Activated B cell treated with CpG ODN at 0.5 μM for 24 hours (primary cell): Measurements from ENCODE around the gene NSD1. TPM values are rescaled to one million over a fixed set of nuclear protein-coding genes. Genes with fewer than 3 reads are reported as not detected.

ENCODE experiments used
- ATAC-seq: fragments of 200-7000 bp; cut with Tn5 transposase; one replicate; pipeline ENCODE4 v1.10.0; 2021; ENCODE audit warnings: low read depth, mild to moderate bottlenecking, moderate library complexity
- CTCF ChIA-PET: fragments of 350-600 bp; sonication (Branson Sonifier 250); formaldehyde crosslinking; loops from one replicate; lab custom pipeline; 2021; ENCODE audit warnings: antibody characterized with exemption; lab: Charles Lee
- POLR2A ChIA-PET: fragments of 350-600 bp; sonication (Branson Sonifier 250); formaldehyde crosslinking; loops from one replicate; lab custom pipeline; 2021; ENCODE audit warnings: antibody characterized with exemption; lab: Charles Lee
- DNase-seq: peaks from one replicate; pipeline ENCODE4 v3.0.0; 2022
- H3K27ac Mint-ChIP-seq: one replicate; pipeline ENCODE4 v1.8.0; 2020; ENCODE audit warnings: mixed read lengths
- H3K27me3 Mint-ChIP-seq: one replicate; pipeline ENCODE4 v1.8.0; 2021; ENCODE audit warnings: mixed read lengths
- H3K36me3 Mint-ChIP-seq: one replicate; pipeline ENCODE4 v1.8.0; 2021; ENCODE audit warnings: low read depth, mixed read lengths
- H3K4me1 Mint-ChIP-seq: one replicate; pipeline ENCODE4 v1.8.0; 2021; ENCODE audit warnings: mixed read lengths
- H3K4me3 Mint-ChIP-seq: one replicate; pipeline ENCODE4 v1.8.0; 2020; ENCODE audit warnings: mild to moderate bottlenecking, mixed read lengths
- H3K9me3 Mint-ChIP-seq: one replicate; pipeline ENCODE4 v1.8.0; 2020; ENCODE audit warnings: mixed read lengths
- intact Hi-C: fragments of 100-400 bp; cut with micrococcal nuclease; formaldehyde crosslinking; loops from one replicate; pipeline ENCODE4 v1.15.1; 2024
- total RNA-seq: library from RNA; stranded (reverse); gene quantifications from 2 replicates; pipeline ENCODE4 v1.2.3, GENCODE V29; 2022
- TF ChIP-seq, protein P1 (sequence below): fragments of 200-600 bp; IDR thresholded peaks from one replicate; pipeline ENCODE4 v1.8.0; 2022; ENCODE audit warnings: antibody characterized with exemption, mild to moderate bottlenecking

Gene NSD1
- total RNA-seq, 1 donor from 2014 or later: 108 TPM

DNA sequence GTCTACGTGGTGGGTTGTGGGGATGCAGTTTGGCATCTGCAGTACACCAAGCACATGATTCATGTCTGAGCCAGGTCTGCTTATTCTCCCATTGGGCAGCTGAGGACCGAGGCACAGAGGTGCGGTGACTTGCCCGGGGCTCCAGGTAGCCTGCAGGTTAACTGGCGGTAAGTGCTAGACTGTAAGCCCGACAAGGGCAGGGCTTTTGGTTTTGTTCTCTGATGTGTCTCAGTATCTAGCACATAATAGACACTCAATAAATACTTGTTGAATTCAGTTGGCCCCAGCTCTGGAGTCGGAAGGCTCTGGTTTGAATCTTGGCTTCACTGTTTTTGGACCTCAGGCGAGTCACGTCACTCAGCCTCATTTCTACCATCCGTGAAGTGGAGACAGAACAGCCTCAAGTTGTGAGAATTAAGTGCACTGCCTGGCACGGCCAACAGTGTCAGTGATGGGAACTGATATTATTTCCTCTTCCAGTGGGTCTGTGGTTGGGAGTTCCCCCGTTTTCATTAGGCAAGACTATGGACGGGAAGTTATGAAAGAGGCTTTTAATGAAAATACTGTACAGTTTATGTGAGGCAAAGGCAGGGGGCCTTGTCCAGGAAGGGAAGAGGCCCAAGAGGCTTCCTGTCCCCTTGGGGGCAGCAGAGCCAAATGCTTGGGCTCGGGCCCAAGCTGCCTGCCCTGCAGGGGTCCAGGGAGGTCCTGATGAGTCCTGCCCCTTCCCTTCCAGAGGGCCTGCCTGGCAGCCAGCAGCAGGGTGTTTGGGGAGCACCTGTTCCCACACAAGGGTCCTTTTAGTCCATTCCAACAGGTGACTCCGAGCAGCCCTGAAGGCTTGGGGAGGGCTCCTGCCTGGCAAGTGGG, 173.3 kb downstream of the NSD1 start:
- ChIA-PET POLR2A (interaction anchor here (0.5 to 1.0 kb wide), 3 partner anchors 11 to 186 kb away, joined by 3 to 8 read pairs (median 4); no protein-coding TSS in a partner anchor), CTCF (no interaction called here)
- Mint-ChIP-seq H3K9me3 (no peaks in the 10 kb centered on the region), H3K36me3 (peaks cover 25% of the 10 kb centered on the region), H3K4me1 (peaks cover 69% of the 10 kb centered on the region), H3K4me3 (peak overlapping the region; percentile 29), H3K27ac (peak overlapping the region; percentile 36), H3K27me3 (no peaks in the 10 kb centered on the region)
- TF ChIP-seq, protein P1, sequence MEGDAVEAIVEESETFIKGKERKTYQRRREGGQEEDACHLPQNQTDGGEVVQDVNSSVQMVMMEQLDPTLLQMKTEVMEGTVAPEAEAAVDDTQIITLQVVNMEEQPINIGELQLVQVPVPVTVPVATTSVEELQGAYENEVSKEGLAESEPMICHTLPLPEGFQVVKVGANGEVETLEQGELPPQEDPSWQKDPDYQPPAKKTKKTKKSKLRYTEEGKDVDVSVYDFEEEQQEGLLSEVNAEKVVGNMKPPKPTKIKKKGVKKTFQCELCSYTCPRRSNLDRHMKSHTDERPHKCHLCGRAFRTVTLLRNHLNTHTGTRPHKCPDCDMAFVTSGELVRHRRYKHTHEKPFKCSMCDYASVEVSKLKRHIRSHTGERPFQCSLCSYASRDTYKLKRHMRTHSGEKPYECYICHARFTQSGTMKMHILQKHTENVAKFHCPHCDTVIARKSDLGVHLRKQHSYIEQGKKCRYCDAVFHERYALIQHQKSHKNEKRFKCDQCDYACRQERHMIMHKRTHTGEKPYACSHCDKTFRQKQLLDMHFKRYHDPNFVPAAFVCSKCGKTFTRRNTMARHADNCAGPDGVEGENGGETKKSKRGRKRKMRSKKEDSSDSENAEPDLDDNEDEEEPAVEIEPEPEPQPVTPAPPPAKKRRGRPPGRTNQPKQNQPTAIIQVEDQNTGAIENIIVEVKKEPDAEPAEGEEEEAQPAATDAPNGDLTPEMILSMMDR: no peak
- no peak for ATAC-seq
- intact Hi-C loops: no loop called here
- no peak for DNase-seq

DNA sequence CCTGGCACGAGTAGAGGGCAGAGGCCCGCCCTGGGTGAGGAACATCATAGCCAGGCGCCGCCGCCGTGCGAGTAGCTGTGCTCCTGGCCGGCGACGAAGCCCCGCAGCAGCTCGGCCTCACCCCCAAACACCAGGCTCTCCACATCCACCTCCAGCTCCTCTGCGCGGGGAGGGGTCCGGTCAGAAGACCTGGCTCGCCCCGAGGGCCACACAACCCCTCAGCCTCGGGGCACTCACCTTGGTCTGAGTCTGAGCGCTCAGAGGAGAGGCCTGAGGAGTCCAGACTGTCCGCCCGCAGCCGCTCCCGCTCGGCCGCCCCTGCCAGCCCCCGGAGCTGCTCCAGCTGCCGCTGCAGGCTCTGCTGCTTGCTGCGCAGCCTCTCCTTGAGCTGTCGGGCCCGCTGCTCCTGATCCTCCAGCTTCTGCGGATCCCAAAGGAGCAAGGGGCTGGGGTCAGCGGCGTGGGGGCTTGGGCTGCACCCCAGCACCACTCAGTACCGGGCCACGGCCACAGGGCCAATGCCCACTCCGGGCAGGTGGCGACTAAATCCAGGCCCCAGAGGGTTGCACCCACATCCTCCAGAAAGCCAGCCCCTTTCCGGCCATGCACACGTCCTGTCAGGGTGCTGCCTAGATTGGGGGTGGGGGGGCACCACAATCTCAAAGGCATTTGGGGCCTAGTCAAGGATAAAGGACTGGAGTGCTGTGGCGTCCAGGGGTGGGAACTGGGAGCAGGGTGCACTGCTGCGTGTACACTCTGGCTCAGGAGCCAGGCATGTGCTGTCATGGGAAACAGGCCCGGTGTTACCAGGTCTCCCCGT, 174.2 kb downstream of the NSD1 start:
- CTCF ChIA-PET: interaction anchor here (1.1 kb wide), 1 partner anchor 45 kb away, joined by 4 read pairs; no protein-coding TSS in a partner anchor
- no peak for DNase-seq

DNA sequence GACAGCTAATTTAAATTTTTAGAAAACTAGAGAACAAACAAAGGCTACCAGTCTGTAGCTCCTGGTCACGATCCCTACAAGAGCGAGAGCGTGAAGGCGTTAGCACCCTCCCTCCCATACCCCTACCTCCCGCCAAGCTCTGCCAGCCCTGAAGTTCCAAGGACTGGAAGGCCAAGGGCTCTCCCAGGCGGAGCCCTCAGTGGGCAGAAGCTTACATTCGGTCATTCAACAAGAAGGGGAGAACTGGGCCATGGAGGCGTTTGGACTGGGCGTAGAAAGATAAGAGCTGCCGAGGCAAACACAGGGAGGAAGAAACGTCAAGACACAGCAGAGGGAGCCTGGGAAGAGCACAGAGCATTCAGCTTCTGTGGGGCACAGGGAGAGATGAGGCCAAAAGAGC, 175.2 kb downstream of the NSD1 start:
- ChIA-PET CTCF (interaction anchor here (1.1 to 2.2 kb wide), 9 partner anchors 9 to 222 kb away, joined by 3 to 7 read pairs (median 4); partner anchors contain the start of genes FGFR4 and PDLIM7), POLR2A (interaction anchor here (1.1 to 1.4 kb wide), 2 partner anchors 9 to 201 kb away, joined by 3 to 4 read pairs; partner anchors contain the start of gene DOK3)
- no peaks in the 10 kb centered on the region for H3K9me3 Mint-ChIP-seq
- peak overlapping the region; percentile 37 for H3K27ac Mint-ChIP-seq
- peaks cover 22% of the 10 kb centered on the region for H3K36me3 Mint-ChIP-seq
- ATAC-seq (no peak), DNase-seq (no peak)
- intact Hi-C loops: no loop called here
- no peaks in the 10 kb centered on the region for H3K27me3 Mint-ChIP-seq
- TF ChIP-seq, protein P1: no peak
- peaks cover 64% of the 10 kb centered on the region for H3K4me1 Mint-ChIP-seq
- H3K4me3 Mint-ChIP-seq: no peak overlapping the region

More for the DNA sequence above, 174.2 kb downstream of the NSD1 start:
- Mint-ChIP-seq H3K4me1 (peaks cover 64% of the 10 kb centered on the region), H3K27ac (no peak overlapping the region), H3K9me3 (no peaks in the 10 kb centered on the region), H3K4me3 (no peak overlapping the region), H3K36me3 (peaks cover 25% of the 10 kb centered on the region), H3K27me3 (no peaks in the 10 kb centered on the region)
- TF ChIP-seq, protein P1: no peak
- ATAC-seq: no peak
- POLR2A ChIA-PET: interaction anchor here (0.6 to 1.4 kb wide), 3 partner anchors 10 to 202 kb away, joined by 3 to 8 read pairs (median 4); partner anchors contain the start of gene DOK3
- intact Hi-C loops: no loop called here

DNA sequence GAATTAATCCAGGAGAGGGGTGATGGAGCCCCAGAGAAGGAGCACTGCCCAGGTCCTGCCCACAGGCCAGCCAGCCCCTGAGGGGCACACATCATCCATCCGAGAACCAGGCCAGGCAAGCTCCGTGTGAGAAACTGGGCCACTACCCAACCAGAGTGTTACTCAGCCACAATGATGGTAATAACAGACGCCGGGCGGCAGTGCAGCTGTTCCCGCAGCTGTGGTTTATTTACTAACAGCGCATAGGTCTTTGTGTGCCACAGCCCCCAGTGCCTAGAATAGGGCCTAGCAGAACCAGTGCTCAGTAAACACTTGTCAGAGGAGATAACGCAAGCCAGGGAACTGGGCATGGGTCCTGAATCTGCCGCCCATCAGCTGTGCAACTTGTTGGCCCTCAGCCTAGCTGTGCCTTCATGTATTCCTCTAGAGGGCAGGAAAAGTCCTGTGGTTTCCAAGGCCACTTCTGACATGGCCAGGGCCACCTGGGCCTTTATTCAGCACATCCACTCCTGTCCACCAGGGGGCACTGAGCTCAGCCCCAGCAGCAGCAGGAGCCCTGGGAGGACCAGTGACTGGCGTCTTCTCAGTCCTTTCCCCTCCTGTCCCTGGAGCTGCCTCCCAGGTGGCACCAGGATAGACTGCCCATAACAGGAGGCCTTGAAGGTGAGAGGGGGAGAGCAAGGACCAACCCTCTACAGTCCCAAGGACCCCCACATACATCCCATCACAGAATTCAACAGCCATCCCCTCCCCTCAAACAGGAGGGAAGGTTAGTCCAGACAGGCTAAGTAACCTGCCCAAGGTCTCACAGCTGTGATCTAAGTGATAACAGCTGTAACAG, 176.0 kb downstream of the NSD1 start:
- ChIA-PET CTCF (interaction anchor here (0.7 to 2.2 kb wide), 22 partner anchors 8 to 223 kb away, joined by 3 to 10 read pairs (median 4); partner anchors contain the start of genes FGFR4, LMAN2 and PDLIM7), POLR2A (interaction anchor here (0.6 to 1.4 kb wide), 5 partner anchors 8 to 201 kb away, joined by 3 to 4 read pairs (median 3); partner anchors contain the start of genes DOK3 and LMAN2)
- TF ChIP-seq, protein P1: peak; percentile 44
- Mint-ChIP-seq H3K4me3 (peak overlapping the region; percentile 59), H3K4me1 (peaks cover 58% of the 10 kb centered on the region), H3K9me3 (no peaks in the 10 kb centered on the region), H3K36me3 (peaks cover 22% of the 10 kb centered on the region), H3K27me3 (no peaks in the 10 kb centered on the region), H3K27ac (peak overlapping the region; percentile 61)
- peak; percentile 28 for ATAC-seq
- intact Hi-C loops: loop anchor here (2.0 to 5.0 kb wide), 3 partner anchors 93 to 843 kb away; partner anchors contain the start of gene NHP2
- DNase-seq: peak; percentile 55
